Retina (tissue), 1 donor: ENCODE measurements around the gene BSPRY.

Source experiments
- DNase-seq: peaks from one replicate; pipeline ENCODE4 v3.0.0-alpha.2; 2016

BSPRY gene

GRCh38 chr9:113349445-113350094 lies at the start of gene BSPRY:
TSS of gene BSPRY (plus strand) at chr9:113349541. CDS start at chr9:113349580, 39 bp downstream.
- peak; percentile 38 for DNase-seq

DNA sequence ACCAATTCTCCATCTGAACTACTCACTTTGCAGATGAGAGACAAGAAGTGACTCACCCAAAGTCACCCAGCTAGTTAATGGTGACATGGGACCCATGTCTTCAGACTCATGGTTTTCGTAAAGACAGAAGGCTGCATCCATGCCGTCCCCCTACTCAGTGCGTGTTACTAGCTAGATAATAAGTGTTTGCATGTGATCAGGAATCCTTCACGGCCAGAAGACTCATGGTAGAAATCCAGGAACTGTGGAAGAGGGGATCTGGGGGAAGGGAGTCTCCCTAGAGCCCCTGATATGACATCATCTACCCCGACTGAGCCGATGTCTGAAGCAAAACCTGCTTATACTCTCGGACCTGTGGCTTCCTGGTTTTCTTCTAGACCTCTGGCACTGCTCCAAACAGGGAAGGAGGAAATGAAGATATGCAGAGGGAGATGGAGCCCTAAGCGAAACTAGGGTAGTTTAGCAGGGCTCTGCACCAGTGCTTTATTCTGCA lies 49.5 kb upstream of the BSPRY start:
- no peak for DNase-seq

- no peak for DNase-seq
Measured at GRCh38 chr9:113301548-113301947, 47.8 kb upstream of the BSPRY start.

- peak; percentile 9 for DNase-seq
Measured at GRCh38 chr9:113302792-113303418, 46.4 kb upstream of the BSPRY start, which contains the start of gene RNF183. TSS of gene RNF183 (minus strand) at chr9:113303376. CDS start at chr9:113298184, 5,192 bp downstream.

GRCh38 chr9:113306566-113306965 lies 42.8 kb upstream of the BSPRY start:
- no peak for DNase-seq

- DNase-seq = no peak
Measured at GRCh38 chr9:113307396-113307975, 41.9 kb upstream of the BSPRY start.

DNA sequence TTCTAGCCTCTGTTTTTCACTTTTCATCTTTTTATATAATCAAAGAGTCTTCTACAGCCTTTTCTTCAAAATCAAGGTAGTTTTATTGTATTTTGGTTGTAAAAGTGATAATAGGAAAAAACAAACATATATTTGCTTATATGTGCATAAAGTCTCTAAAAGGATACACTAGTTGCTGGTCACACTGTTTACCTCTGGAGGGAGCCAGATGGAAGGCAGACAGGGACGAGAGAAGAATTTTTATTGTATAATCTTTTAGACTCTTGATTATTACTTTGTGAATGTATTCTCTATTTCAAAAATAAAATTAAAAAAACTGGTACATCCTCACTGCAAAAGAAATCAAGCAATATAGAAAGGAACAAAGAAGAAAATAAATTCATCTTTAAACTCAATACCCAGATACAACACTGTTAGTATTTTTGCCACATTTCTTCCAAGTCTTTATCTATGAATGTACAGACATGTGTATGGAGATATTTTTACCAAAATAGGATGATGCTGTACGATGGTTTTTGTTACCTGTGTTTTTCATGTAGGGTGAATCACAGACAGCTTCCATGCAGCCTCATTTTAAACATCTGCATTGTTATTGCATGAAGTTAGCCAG lies 40.0 kb upstream of the BSPRY start:
- DNase-seq = no peak

- DNase-seq = no peak
Measured at GRCh38 chr9:113310538-113310937, 38.8 kb upstream of the BSPRY start.

DNA sequence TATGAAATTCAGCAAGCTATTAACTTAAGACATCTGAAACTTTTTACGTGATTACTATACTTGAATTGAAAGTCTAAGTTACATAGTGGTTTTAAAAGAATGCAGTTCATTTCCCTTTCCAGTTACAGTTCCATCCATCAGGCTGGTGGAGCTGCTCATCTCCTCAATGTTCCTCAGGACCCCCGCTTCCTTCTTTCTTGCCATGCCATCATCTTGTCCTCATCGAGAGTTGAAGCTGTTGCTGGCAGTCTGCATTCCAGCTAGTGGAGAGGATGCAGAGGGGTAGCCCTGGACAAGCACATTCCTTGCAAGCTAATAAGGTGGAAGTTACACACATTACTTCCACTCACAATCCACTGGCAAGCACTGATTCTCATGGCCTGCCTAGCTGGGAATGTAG lies 37.4 kb upstream of the BSPRY start:
- no peak for DNase-seq

DNA sequence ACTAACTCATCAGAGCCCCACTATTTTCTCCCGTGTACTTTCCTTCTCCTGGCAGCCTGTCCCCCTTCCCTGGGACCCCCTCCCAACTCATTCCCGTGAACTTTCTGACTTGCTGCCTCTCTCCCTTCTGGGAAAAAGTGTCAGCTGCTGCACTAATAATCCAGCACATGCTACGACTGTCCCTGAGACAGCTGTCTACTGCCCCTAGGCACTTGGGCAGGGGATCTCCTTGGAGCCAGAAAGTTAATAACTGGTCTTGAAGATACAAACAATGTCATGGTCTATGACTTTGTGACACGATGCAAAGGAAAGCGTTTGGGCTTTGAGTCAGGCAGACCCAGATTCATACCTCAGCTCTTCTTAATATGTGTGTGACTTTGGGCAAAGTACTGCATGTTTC lies 36.1 kb upstream of the BSPRY start:
- no peak for DNase-seq

GRCh38 chr9:113315231-113315630 lies 34.1 kb upstream of the BSPRY start:
- no peak for DNase-seq

DNA sequence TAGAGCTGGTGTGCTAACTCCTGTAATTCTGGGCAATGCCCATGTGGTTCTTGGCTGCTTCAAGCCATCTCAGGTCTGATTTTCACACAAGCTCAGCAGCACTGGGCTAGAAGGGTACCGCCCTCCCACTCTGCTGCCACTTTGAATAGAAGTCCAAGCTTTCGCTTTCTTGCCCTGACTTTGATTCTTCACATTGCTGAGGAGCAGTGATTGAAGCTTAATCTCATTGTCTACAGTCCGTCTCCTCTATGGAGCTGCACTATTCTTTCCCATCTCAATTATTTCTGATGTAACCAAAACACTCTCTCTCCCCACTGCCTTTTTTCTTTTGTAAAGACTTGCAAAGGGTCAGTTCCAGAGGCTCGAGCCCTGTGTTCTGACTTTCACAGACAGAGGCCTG lies 33.3 kb upstream of the BSPRY start:
- peak; percentile 42 for DNase-seq

GRCh38 chr9:113317777-113318176 lies 31.6 kb upstream of the BSPRY start:
- DNase-seq = no peak

DNA sequence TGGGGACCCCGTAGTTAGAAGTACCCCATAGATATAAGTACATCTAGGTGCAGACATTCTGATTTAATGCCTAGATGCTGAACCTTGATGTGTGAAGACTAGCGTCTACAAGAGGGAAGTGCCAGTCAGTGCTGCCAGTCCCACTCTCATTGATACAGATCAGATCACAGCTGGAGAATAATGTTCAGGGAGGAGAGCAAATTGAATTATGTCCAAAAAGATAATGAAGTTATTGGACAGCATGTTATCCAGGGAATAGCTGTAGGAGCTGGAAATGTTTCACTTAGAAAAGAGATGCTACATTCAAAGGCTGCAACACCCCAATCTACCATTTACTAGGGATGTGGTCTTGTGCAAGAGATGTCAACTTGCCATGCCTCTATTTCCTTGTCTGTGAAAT lies 30.3 kb upstream of the BSPRY start:
- no peak for DNase-seq

GRCh38 chr9:113320051-113320450 lies 29.3 kb upstream of the BSPRY start:
- DNase-seq = no peak

DNA sequence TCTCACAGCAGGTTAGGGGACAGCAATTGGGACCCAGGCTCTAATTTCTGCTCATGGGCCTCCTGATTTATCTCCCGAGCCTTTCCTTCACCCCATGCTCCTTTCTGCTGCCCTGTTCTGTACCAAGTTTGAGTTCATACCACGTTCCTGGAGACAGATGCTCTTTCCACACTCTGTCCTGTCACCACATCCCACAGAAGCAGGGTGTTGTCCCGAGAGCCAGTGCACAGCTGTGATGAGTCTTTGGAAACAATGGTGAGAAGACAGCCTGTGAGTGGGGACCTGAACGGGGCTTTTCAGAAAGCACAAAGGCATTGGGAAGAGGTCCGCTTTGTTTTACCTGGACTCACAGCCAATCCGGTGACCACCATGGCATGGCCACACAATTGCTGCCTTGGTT lies 26.7 kb upstream of the BSPRY start:
- no peak for DNase-seq

DNA sequence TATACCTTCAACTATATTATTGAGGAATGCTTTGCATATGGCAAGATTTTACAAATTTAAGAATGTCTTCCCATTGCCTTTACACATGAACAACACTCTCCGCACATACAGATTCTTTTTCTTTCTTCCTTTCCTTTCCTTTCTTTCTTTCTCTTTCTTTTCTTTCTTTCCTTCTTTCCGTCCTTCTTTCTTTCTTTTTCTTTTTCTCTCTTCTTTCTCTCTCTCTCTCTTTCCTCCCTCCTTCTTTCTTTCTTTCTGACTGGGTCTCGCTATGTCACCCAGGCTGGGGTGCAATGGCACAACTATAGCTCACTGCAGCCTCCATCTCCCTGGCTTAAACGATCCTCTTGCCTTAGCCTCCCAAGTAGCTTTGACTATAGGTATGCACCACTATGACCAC lies 23.1 kb upstream of the BSPRY start:
- DNase-seq = no peak

DNA sequence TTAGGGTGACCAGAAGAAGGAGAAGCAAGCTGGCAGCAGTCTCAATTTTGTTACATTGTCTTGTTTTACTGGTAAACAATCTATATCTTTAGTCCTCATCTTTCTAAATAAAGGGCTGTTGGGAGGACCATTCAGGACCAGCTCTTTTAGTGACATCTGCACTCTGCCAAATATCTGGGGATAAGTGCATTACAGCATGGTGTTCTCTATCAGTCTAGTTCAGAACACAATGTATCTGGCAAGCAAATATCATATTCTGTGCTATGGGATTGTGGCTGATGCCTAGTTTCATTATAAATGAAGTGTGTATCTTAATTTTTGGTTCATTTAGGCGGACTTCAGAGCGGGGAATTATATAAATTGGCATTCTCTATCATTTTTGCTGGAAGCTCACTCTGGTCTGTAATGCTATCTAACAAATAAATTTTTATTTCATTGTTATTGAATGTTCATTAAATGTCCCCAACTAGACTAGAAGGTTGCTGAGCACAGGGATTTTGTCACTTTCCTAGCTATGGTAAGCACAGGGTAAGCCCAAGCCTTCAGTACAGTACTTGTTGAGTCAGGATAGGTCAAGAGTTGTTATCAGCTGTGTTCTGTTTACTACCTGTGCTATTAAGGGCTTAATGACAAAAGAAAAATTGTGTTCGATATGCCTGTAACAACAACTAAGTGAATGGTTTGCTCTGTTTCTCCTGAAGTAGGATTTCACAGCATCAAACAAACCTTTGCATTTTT lies 21.1 kb upstream of the BSPRY start:
- no peak for DNase-seq

GRCh38 chr9:113331780-113332179 lies 17.6 kb upstream of the BSPRY start:
- no peak for DNase-seq

- DNase-seq = no peak
Measured at GRCh38 chr9:113337714-113338113, 11.6 kb upstream of the BSPRY start.

GRCh38 chr9:113340011-113340699 lies 9.2 kb upstream of the BSPRY start, which contains the start of gene WDR31:
TSS of gene WDR31 (minus strand) at chr9:113340275. CDS start at chr9:113332022, 8,253 bp downstream.
- peak; percentile 95 for DNase-seq

GRCh38 chr9:113341712-113342410 lies 7.5 kb upstream of the BSPRY start:
- DNase-seq = no peak
